ENCODE results near the gene DSCAML1.

- TF ChIP-seq POLR2A (IDR thresholded peaks at IDR 0.05; ENCODE audit: borderline replicate concordance, extremely low read depth, insufficient read depth, insufficient read length) (no peak), CTCF (IDR thresholded peaks at IDR 0.05 in 2 of 3, conservative IDR thresholded peaks at IDR 0.05 in 1 of 3; ENCODE audit: borderline replicate concordance in 1 of 3, insufficient read depth in 1 of 3, low read depth in 2 of 3, low read length in 2 of 3) (no peak), MAX (IDR thresholded peaks at IDR 0.05) (no peak), EZH2 (IDR thresholded peaks at IDR 0.05) (no peak), EZH2phosphoT487 (IDR thresholded peaks at IDR 0.05; ENCODE audit: borderline replicate concordance) (no peak), JUND (IDR thresholded peaks at IDR 0.05) (no peak), FOSL1 (IDR thresholded peaks at IDR 0.05; ENCODE audit: low read depth) (no peak), POLR2AphosphoS5 (IDR thresholded peaks at IDR 0.05; ENCODE audit: low read depth, low read length) (no peak), ZFX (IDR thresholded peaks at IDR 0.05) (no peak), RAD21 (IDR thresholded peaks at IDR 0.05; ENCODE audit: low read depth) (no peak)
Measured at GRCh38 chr11:117735350-117735977, 61.6 kb downstream of the DSCAML1 start.

Data from HCT116 (cell line).